ENCODE data around the gene DAPK3. TPM values are rescaled to one million over a fixed set of nuclear protein-coding genes. Genes with fewer than 3 reads are reported as not detected.

Gene DAPK3
- total RNA-seq, 1 donor from 2014 or later = 63.7 TPM

DNA sequence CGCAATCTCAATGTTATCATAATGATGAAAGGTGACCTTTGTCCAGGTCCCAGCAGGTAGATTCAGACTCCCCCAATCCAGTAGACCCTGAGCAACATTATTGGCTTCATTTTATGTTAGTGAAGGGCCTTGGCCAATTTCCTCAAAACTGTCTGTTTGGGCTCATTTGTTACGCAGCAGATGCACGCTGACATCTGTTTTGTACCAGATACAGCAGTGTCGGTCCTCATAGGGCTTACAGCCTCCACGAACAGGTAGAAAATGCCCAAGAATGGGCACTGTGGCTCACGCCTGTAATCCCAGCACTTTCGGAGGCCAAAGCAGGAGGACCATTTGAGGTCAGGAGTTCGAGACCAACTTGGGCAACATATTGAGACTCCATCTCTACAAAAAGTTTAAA is 51.1 kb downstream of the DAPK3 start:
- H3K36me3 ChIP-seq (ENCODE audit: control insufficient read depth in 3 of 3, insufficient read depth in 3 of 3, low read length in 3 of 3) = no peaks in the 10 kb centered on the region
- H3K27me3 ChIP-seq (ENCODE audit: control insufficient read depth in 3 of 3, insufficient read depth in 3 of 3, low read length in 3 of 3) = no peaks in the 10 kb centered on the region
- H3K27ac ChIP-seq (ENCODE audit: low read depth, low read length) = no peak overlapping the region

DNA sequence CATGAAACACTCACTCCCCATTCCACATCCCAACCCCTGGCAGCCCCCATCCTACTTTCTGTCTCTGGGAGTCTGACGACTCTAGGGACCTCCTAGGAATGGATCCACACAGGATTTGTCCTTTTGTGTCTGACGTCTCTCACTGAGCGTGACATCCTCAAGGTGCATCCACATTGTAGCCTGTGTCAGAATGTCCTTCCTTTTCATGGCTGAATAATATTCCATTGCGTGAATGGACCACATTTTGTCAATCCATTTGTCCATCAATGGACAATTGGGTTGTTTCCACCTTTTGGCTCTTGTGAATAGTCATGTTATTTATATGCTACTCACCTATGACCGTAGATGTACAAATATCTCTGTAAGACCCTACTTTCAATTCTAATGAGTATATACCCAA is 54.9 kb downstream of the DAPK3 start:
- H3K27ac ChIP-seq (ENCODE audit: low read depth, low read length) = no peak overlapping the region
- no peaks in the 10 kb centered on the region for H3K36me3 ChIP-seq (ENCODE audit: control insufficient read depth in 3 of 3, insufficient read depth in 3 of 3, low read length in 3 of 3)
- peaks cover 0 to 6% (median 3%) of the 10 kb centered on the region in 3 donors for H3K9me3 ChIP-seq (ENCODE audit: control insufficient read depth in 3 of 3, low read length in 3 of 3)
- H3K9ac ChIP-seq (ENCODE audit: low read depth in 1 of 3, low read length in 3 of 3) = no peak overlapping the region
- H3K27me3 ChIP-seq (ENCODE audit: control insufficient read depth in 3 of 3, insufficient read depth in 3 of 3, low read length in 3 of 3) = no peaks in the 10 kb centered on the region
- H3K4me1 ChIP-seq (ENCODE audit: control insufficient read depth in 3 of 3, insufficient read depth in 3 of 3, low read length in 3 of 3) = no peaks in the 10 kb centered on the region
- H3K4me3 ChIP-seq (ENCODE audit: low read length in 3 of 3) = no peak overlapping the region

More for the DNA sequence above, 51.1 kb downstream of the DAPK3 start:
- Histone ChIP-seq H3K4me3 (ENCODE audit: low read length in 3 of 3) (no peak overlapping the region), H3K4me1 (ENCODE audit: control insufficient read depth in 3 of 3, insufficient read depth in 3 of 3, low read length in 3 of 3) (no peaks in the 10 kb centered on the region), H3K9ac (ENCODE audit: low read depth in 1 of 3, low read length in 3 of 3) (no peak overlapping the region), H3K9me3 (ENCODE audit: control insufficient read depth in 3 of 3, low read length in 3 of 3) (peaks cover 3 to 11% (median 5%) of the 10 kb centered on the region in 3 donors)

DNA sequence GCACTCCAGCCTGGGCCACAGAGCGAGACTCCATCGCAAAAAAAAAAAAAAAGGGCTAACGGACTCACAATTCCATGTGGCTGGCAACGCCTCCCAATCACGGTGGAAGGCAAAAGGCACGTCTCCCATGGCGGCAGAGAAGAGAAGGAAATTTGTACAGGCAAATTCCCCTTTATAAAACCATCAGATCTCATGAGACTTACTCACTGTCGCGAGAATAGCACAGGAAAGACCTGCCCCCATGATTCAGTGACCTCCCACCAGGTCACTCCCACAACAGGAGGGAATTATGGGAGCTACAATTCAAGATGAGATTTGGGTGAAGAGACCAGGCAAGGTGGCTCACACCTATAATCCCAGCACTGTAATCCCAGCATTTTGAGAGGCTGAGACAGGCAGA is 56.7 kb downstream of the DAPK3 start:
- Histone ChIP-seq H3K27me3 (ENCODE audit: control insufficient read depth in 3 of 3, insufficient read depth in 3 of 3, low read length in 3 of 3) (no peaks in the 10 kb centered on the region), H3K36me3 (ENCODE audit: control insufficient read depth in 3 of 3, insufficient read depth in 3 of 3, low read length in 3 of 3) (no peaks in the 10 kb centered on the region), H3K9me3 (ENCODE audit: control insufficient read depth in 3 of 3, low read length in 3 of 3) (peaks cover 2 to 4% (median 3%) of the 10 kb centered on the region in 3 donors), H3K27ac (ENCODE audit: low read depth, low read length) (no peak overlapping the region), H3K9ac (ENCODE audit: low read depth in 1 of 3, low read length in 3 of 3) (no peak overlapping the region), H3K4me1 (ENCODE audit: control insufficient read depth in 3 of 3, insufficient read depth in 3 of 3, low read length in 3 of 3) (no peaks in the 10 kb centered on the region), H3K4me3 (ENCODE audit: low read length in 3 of 3) (no peak overlapping the region)

DNA sequence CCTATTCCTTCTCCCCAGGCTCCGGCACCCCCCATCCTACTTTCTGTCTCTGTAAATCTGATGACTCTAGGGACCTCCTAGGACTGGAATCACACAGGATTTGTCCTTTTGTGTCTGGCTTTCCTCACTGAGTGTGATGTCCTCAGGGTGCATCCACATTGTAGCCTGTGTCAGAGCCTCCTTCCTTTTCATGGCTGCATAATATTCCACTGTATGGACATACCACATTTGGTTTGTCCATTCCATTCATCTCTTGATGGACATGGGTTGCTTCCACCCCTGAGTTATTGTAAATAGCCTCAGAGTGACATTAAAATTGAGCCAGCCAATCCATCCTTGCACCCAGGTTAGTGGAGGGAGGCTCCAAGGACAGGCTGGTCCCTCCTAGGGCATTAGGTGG is 60.8 kb downstream of the DAPK3 start:
- Histone ChIP-seq H3K27ac (ENCODE audit: low read depth, low read length) (no peak overlapping the region), H3K27me3 (ENCODE audit: control insufficient read depth in 3 of 3, insufficient read depth in 3 of 3, low read length in 3 of 3) (peaks cover 0 to 3% (median 0%) of the 10 kb centered on the region in 3 donors), H3K36me3 (ENCODE audit: control insufficient read depth in 3 of 3, insufficient read depth in 3 of 3, low read length in 3 of 3) (no peaks in the 10 kb centered on the region), H3K9me3 (ENCODE audit: control insufficient read depth in 3 of 3, low read length in 3 of 3) (peaks cover 0 to 4% (median 3%) of the 10 kb centered on the region in 3 donors), H3K4me1 (ENCODE audit: control insufficient read depth in 3 of 3, insufficient read depth in 3 of 3, low read length in 3 of 3) (no peaks in the 10 kb centered on the region), H3K4me3 (ENCODE audit: low read length in 3 of 3) (no peak overlapping the region), H3K9ac (ENCODE audit: low read depth in 1 of 3, low read length in 3 of 3) (no peak overlapping the region)

Small RNA genes lying within 50 kb of the gene (small RNA-seq; reads per million reads assigned to genes)
- gene RN7SL202P = not detected
- gene SNORD37 = 6.5 reads per million, percentile 91 among the genes with 10 or more reads in this experiment

Other genes with a start within 250 kb of the DAPK3 start
- gene APBA3, start 209.4 kb downstream of the DAPK3 start, total RNA-seq = 9.4 TPM
- gene MRPL54, start 208.4 kb downstream of the DAPK3 start, total RNA-seq = 34.4 TPM
- not detected for gene RAX2, start 198.9 kb downstream of the DAPK3 start, total RNA-seq
- 0.52 TPM for gene MATK, start 184.7 kb downstream of the DAPK3 start, total RNA-seq
- gene ZFR2, start 102.1 kb downstream of the DAPK3 start, total RNA-seq = not detected
- gene ATCAY, start 90.4 kb downstream of the DAPK3 start, total RNA-seq = under 0.01 TPM
- 48.5 TPM for gene NMRK2, start 38.0 kb downstream of the DAPK3 start, total RNA-seq
- 4,276 TPM for gene EEF2, start 14.4 kb upstream of the DAPK3 start, total RNA-seq
- gene PIAS4, start 36.6 kb upstream of the DAPK3 start, total RNA-seq = 19.3 TPM
- gene ZBTB7A, start 95.8 kb upstream of the DAPK3 start, total RNA-seq = 4.2 TPM
- 114 TPM for gene MAP2K2, start 153.0 kb upstream of the DAPK3 start, total RNA-seq
- gene CREB3L3, start 182.5 kb upstream of the DAPK3 start, total RNA-seq = not detected
- gene SIRT6, start 211.5 kb upstream of the DAPK3 start, total RNA-seq = 9.9 TPM
- not detected for gene ANKRD24, start 211.6 kb upstream of the DAPK3 start, total RNA-seq